HCT116 (cell line): ENCODE results near the gene TRMT10B. TPM values are rescaled to one million over a fixed set of nuclear protein-coding genes. Genes with fewer than 3 reads are reported as not detected.

ENCODE experiments used
- ATAC-seq: fragments of 200-7000 bp; cut with Tn5 transposase; 2 replicates; pipeline ENCODE4 v1.9.1; 2020; ENCODE audit warnings: mild to moderate bottlenecking, moderate library complexity
- BruUV-seq: library from RNA; stranded (reverse); fragments of 400-500 nt; replicated peaks from 2 replicates; lab custom pipeline; 2021; lab: Mats Ljungman, UMichigan
- CTCF ChIA-PET: fragments of 300-600 bp; sonication (Branson Sonifier 250); formaldehyde crosslinking; loops from one replicate; lab custom pipeline; 2021; ENCODE audit warnings: antibody characterized with exemption; lab: Charles Lee
- POLR2A ChIA-PET: fragments of 300-600, 350-600 bp; sonication (Branson Sonifier 250); formaldehyde crosslinking; loops from one replicate; lab custom pipeline; 2021; ENCODE audit warnings: antibody characterized with exemption; lab: Charles Lee
- RAD21 ChIA-PET, 2 experiments: fragments of 300-600 bp; sonication (Branson Sonifier 250); formaldehyde crosslinking; loops; one replicate each; lab custom pipeline; 2023; ENCODE audit warnings: low total read pairs in 2 of 2; ENCODE audit not compliant: uncharacterized antibody in 2 of 2, unreplicated experiment in 2 of 2, low non-redundant PET in 1 of 2; lab: Charles Lee
- DNase-seq: peaks from one replicate; pipeline ENCODE4 v3.0.0-alpha.2; 2010; ENCODE audit warnings: low read depth, low spot score
- H2AFZ ChIP-seq: fragments of 200-600 bp; shearing (Covaris generic), sonication (generic); 2 replicates; pipeline ENCODE4 v1.6.1; 2017; ENCODE audit warnings: low read depth, mixed run types, mixed read lengths, antibody characterized with exemption, low read length; ENCODE audit not compliant: poor library complexity, severe bottlenecking
- H3K27ac ChIP-seq: 2 replicates; pipeline ENCODE4 v1.5.1; 2012; ENCODE audit warnings: low read depth, low read length
- H3K27me3 ChIP-seq: fragments of 200-600 bp; sonication (generic); 2 replicates; pipeline ENCODE4 v1.6.1; 2016; ENCODE audit warnings: mixed run types, low read length, mixed read lengths; ENCODE audit not compliant: insufficient read depth
- H3K36me3 ChIP-seq, 2 experiments: fragments of 200-500 bp in 1 of 2; fragments of 200-600 bp in 1 of 2; sonication (Bioruptor generic) in 1 of 2; sonication (generic) in 1 of 2; 2 replicates each; pipeline versions ENCODE4 v1.5.1 to v1.6.1; 2014 to 2016; ENCODE audit warnings: low read length in 2 of 2, inconsistent platforms in 1 of 2, mixed read lengths in 1 of 2, mixed run types in 1 of 2; ENCODE audit not compliant: insufficient read depth in 2 of 2, control insufficient read depth in 1 of 2
- H3K4me1 ChIP-seq, 2 experiments: fragments of 200-600 bp in 1 of 2; sonication (generic) in 1 of 2; 2 replicates each; pipeline versions ENCODE4 v1.5.1 to v1.6.1; 2012 to 2017; ENCODE audit warnings: low read length in 2 of 2, inconsistent platforms in 1 of 2, mild to moderate bottlenecking in 1 of 2, mixed read lengths in 1 of 2, mixed run types in 1 of 2, moderate library complexity in 1 of 2; ENCODE audit not compliant: insufficient read depth in 2 of 2, control insufficient read depth in 1 of 2
- H3K4me2 ChIP-seq: fragments of 200-600 bp; sonication (generic); 2 replicates; pipeline ENCODE4 v1.6.1; 2017; ENCODE audit warnings: mixed run types, low read length, mixed read lengths
- H3K4me3 ChIP-seq, 2 experiments: fragments of 200-600 bp in 1 of 2; sonication (generic) in 1 of 2; replicated peaks in 1 of 2; 2 replicates each; pipeline ENCODE4 v1.5.1; 2011 to 2016; ENCODE audit warnings: low read length in 2 of 2, control low read depth in 1 of 2, low read depth in 1 of 2, mild to moderate bottlenecking in 1 of 2, mixed read lengths in 1 of 2, mixed run types in 1 of 2
- H3K79me2 ChIP-seq: fragments of 200-600 bp; sonication (generic); 2 replicates; pipeline ENCODE4 v1.6.1; 2017; ENCODE audit warnings: mild to moderate bottlenecking, mixed run types, low read length, moderate library complexity, mixed read lengths; ENCODE audit not compliant: insufficient read depth
- H3K9ac ChIP-seq: fragments of 200-600 bp; sonication (generic); 2 replicates; pipeline ENCODE4 v1.6.1; 2016; ENCODE audit warnings: low read length, mixed read lengths
- H3K9me2 ChIP-seq: fragments of 200-600 bp; sonication (generic), shearing (Covaris generic); 2 replicates; pipeline ENCODE4 v1.6.1; 2017; ENCODE audit warnings: mixed run types, mild to moderate bottlenecking, moderate library complexity; ENCODE audit not compliant: insufficient read depth
- H3K9me3 ChIP-seq, 2 experiments: fragments of 200-500 bp in 1 of 2; fragments of 200-600 bp in 1 of 2; sonication (Bioruptor generic) in 1 of 2; sonication (generic) in 1 of 2; 2 replicates each; pipeline ENCODE4 v1.6.1; 2014 to 2017; ENCODE audit warnings: low read length in 2 of 2, mixed read lengths in 2 of 2, inconsistent platforms in 1 of 2, low read depth in 1 of 2, mild to moderate bottlenecking in 1 of 2, mixed run types in 1 of 2, moderate library complexity in 1 of 2; ENCODE audit not compliant: control insufficient read depth in 1 of 2, insufficient read depth in 1 of 2
- H4K20me1 ChIP-seq: fragments of 200-600 bp; sonication (generic), shearing (Covaris generic); 2 replicates; pipeline ENCODE4 v1.6.1; 2017; ENCODE audit warnings: mixed run types, mild to moderate bottlenecking, moderate library complexity; ENCODE audit not compliant: insufficient read depth
- CBX3 ChIP-seq: IDR thresholded peaks from 2 replicates; pipeline ENCODE4 v1.6.1; 2012; ENCODE audit warnings: low read depth
- CEBPB ChIP-seq: IDR thresholded peaks from 2 replicates; pipeline ENCODE4 v1.6.1; 2012; ENCODE audit warnings: low read depth
- EGR1 ChIP-seq: IDR thresholded peaks from 2 replicates; pipeline ENCODE4 v1.6.1; 2012; ENCODE audit warnings: low read depth
- ELF1 ChIP-seq: IDR thresholded peaks from 2 replicates; pipeline ENCODE4 v1.6.1; 2012; ENCODE audit warnings: low read depth, borderline replicate concordance
- EZH2phosphoT487 ChIP-seq: fragments of 200-600 bp; IDR thresholded peaks from 2 replicates; pipeline ENCODE4 v1.6.1; 2018; ENCODE audit warnings: antibody characterized with exemption, borderline replicate concordance
- FOSL1 ChIP-seq: IDR thresholded peaks from 2 replicates; pipeline ENCODE4 v1.6.1; 2012; ENCODE audit warnings: low read depth
- JUND ChIP-seq: IDR thresholded peaks from 2 replicates; pipeline ENCODE4 v1.6.1; 2012
- POLR2A ChIP-seq: IDR thresholded peaks from 2 replicates; pipeline ENCODE4 v1.7.0; 2011; ENCODE audit warnings: borderline replicate concordance; ENCODE audit not compliant: insufficient read depth, insufficient read length; ENCODE audit errors: extremely low read depth
- POLR2AphosphoS5 ChIP-seq: IDR thresholded peaks from 2 replicates; pipeline ENCODE4 v1.6.1; 2011; ENCODE audit warnings: mild to moderate bottlenecking, low read depth, low read length, moderate library complexity
- SRF ChIP-seq: IDR thresholded peaks from 2 replicates; pipeline ENCODE4 v1.6.1; 2012; ENCODE audit warnings: low read depth
- ZFX ChIP-seq: fragments of 450-650 bp; IDR thresholded peaks from 2 replicates; pipeline ENCODE4 v1.6.1; 2017
- ZNF274 ChIP-seq: fragments of 200-500 bp; sonication (Bioruptor generic); IDR thresholded peaks from 2 replicates; pipeline ENCODE4 v1.6.1; 2014; ENCODE audit warnings: mild to moderate bottlenecking, low read depth, low read length, inconsistent platforms
- intact Hi-C: fragments of 100-400 bp; cut with micrococcal nuclease; formaldehyde crosslinking; loops from 2 replicates; pipeline ENCODE4 v1.10.0; 2022
- total RNA-seq: library from RNA; stranded (reverse); gene quantifications from one replicate; pipeline ENCODE4 v1.2.1, GENCODE V29; 2021; ENCODE audit not compliant: unreplicated experiment

The TRMT10B gene
- total RNA-seq, 1 experiment from 2014 or later, result 5.5 TPM

DNA sequence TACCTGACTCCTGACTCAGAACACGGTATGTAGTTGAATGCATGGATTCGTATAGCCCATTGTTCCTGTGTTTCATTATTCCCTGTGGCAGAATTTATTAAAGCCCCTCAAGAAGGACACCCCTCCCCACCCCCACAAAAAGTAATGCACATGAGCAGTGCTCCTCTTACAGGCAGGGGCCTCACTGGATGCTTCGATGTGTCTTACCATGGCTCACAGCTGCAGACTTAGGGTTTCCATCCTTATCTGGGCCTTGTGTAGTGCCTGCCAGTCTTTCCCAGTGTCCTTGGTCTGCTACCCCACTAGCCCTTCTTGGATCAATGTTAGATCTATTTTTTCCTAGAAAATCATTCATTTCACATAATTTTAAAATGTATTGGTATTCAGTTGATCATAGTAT is 16.4 kb downstream of the TRMT10B start:
- H3K27me3 ChIP-seq, result no peaks in the 10 kb centered on the region
- no peak overlapping the region for H3K27ac ChIP-seq
- intact Hi-C loops, result no loop called here
- H3K36me3 ChIP-seq, result peaks cover 8 to 13% of the 10 kb centered on the region in 2 experiments; a peak in 1 of 4 replicates
- H3K9me3 ChIP-seq, result no peaks in the 10 kb centered on the region
- DNase-seq (no peak), ATAC-seq (no peak)
- TF ChIP-seq ZFX, result no peak
- TF ChIP-seq EZH2phosphoT487, result no peak
- TF ChIP-seq CEBPB, result no peak
- no peak for TF ChIP-seq POLR2AphosphoS5
- TF ChIP-seq FOSL1, result no peak
- no peak overlapping the region for H3K9ac ChIP-seq
- no TSS peak for BruUV-seq
- RAD21 ChIA-PET, result no interaction called here
- no peaks in the 10 kb centered on the region for H3K79me2 ChIP-seq
- POLR2A ChIA-PET, result no interaction called here
- H4K20me1 ChIP-seq, result peaks cover 5% of the 10 kb centered on the region; the same call in 1 of the 2 replicates
- H3K9me2 ChIP-seq, result no peaks in the 10 kb centered on the region
- no peak overlapping the region for H2AFZ ChIP-seq
- H3K4me3 ChIP-seq, result no peak overlapping the region
- CTCF ChIA-PET, result no interaction called here
- H3K4me1 ChIP-seq, result no peaks in the 10 kb centered on the region
- no peak overlapping the region for H3K4me2 ChIP-seq

DNA sequence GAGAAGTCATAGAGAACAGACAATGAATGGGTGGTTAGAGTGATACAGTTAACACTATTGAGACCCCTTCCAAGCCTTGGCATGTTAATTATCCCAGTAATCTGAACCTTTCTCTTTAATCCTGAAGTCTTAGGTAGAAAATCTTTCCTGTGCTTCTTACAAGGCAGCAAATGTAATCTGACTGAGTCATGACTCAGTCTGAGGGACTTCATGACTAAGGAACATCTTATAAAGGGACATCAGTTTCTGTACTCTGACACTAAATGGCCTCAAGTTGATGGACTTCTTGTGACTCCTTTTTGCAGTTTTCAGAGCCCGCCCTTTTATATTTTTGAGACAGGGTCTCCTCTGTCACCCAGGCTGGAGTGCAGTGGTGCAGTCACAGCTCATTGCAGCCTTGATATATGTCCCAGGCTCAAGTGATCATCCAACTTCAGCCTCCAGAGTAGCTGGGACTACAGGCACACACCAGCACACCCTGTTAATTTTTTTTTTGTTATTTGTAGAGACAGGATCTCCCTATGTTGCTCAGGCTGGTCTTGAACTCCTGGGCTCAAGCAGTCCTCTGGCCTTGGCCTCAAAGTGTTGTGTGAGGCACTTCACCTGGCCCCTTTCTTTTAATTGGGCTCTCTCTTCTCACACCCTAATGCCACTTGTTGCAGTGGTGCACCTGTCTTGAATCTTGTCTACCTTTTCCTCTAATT is 21.8 kb downstream of the TRMT10B start:
- ChIA-PET RAD21 (no interaction called here), CTCF (no interaction called here)
- H3K4me3 ChIP-seq, result no peak overlapping the region
- H3K27ac ChIP-seq, result no peak overlapping the region
- no peaks in the 10 kb centered on the region for H3K9me2 ChIP-seq
- ATAC-seq, result no peak
- no peaks in the 10 kb centered on the region for H3K27me3 ChIP-seq
- peaks cover 18% of the 10 kb centered on the region for H3K79me2 ChIP-seq
- no peaks in the 10 kb centered on the region for H3K9me3 ChIP-seq
- TF ChIP-seq SRF (no peak), EZH2phosphoT487 (no peak), JUND (no peak), CBX3 (no peak), ZNF274 (no peak), EGR1 (no peak), POLR2A (no peak), ELF1 (no peak)
- TF ChIP-seq, all 23 proteins: peak for 0
- Histone ChIP-seq H3K4me2 (no peak overlapping the region), H3K4me1 (no peaks in the 10 kb centered on the region), H3K9ac (no peak overlapping the region), H3K36me3 (peaks cover 31 to 43% of the 10 kb centered on the region in 2 experiments; a peak in 3 of 4 replicates), H4K20me1 (peaks cover 5% of the 10 kb centered on the region; the same call in 1 of the 2 replicates), H2AFZ (no peak overlapping the region)
- DNase-seq, result no peak
- intact Hi-C loops, result no loop called here
- BruUV-seq, result no TSS peak
- POLR2A ChIA-PET, result no interaction called here
